Measurements from ENCODE around the gene PARP1. TPM values are rescaled to one million over a fixed set of nuclear protein-coding genes. Genes with fewer than 3 reads are reported as not detected.

The PARP1 gene
- total RNA-seq, 6 donors from 2014 or later, result 56.5 to 97.9 (median 76.7) TPM

DNA sequence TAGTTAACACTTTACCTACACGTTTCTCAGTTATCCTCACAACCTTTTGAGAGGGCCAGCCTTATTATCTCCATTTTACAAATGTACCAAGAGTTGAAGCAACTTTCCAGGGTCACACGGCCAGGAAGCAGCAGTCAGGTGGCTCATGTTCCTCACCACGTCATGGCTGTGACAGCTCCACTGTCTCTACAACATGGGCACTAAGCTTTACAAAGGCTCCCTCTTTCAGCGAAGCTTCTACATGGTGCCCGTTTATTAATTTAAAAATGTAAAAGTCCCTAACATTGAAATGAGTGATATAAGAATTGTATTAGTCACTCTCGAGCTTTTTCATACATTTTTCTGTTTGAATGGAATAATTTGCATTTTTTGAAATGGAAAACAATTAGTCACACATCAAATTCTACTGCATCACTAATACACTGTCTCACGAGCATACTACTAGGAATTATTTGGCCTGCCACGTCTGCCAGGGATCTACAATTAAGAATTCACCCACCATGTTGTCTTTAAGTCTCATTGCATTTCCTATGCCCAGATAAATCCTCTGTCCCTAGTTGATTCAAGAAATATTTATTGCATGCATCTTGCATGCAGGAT, 70.5 kb downstream of the PARP1 start:
- 62 to 70% methylated on average over 8 of the region's 8 CpGs for WGBS, 2 donors
- no peak for DNase-seq

DNA sequence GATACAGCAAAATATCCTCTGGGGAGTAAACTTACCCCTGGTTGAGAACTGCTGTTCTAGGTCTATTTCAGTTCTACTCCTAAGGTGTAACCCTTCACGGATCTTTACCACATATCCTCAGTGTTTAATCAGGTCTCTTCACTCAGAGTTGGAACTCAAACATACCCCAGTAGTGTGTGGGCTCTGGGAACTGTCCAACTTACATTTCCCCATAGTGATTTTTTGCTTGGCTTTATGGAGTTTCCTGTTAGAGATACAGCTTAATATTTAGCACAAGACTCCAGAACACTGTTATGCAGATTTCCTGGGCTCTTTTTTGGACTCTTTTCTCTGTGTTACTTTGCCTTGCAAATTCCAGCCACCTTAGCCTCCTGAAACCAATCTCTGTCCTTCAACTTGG, 72.2 kb downstream of the PARP1 start:
- H3K4me1 ChIP-seq, result peaks cover 0 to 8% (median 4%) of the 10 kb centered on the region in 4 donors
- no peak overlapping the region for H3K4me3 ChIP-seq
- DNase-seq, result no peak
- no peak for ATAC-seq (ENCODE audit: low FRiP score in 2 of 2)
- WGBS, 2 donors, result 57 to 59% methylated on average over 1 of the region's 1 CpG
- H3K27me3 ChIP-seq, result no peaks in the 10 kb centered on the region
- H3K27ac ChIP-seq, result no peak overlapping the region
- TF ChIP-seq EP300 (IDR thresholded peaks at IDR 0.05), result no peak
- TF ChIP-seq POLR2A (IDR thresholded peaks at IDR 0.05), result no peak
- no peak for TF ChIP-seq POLR2AphosphoS5 (IDR thresholded peaks at IDR 0.05)
- TF ChIP-seq, protein P1, sequence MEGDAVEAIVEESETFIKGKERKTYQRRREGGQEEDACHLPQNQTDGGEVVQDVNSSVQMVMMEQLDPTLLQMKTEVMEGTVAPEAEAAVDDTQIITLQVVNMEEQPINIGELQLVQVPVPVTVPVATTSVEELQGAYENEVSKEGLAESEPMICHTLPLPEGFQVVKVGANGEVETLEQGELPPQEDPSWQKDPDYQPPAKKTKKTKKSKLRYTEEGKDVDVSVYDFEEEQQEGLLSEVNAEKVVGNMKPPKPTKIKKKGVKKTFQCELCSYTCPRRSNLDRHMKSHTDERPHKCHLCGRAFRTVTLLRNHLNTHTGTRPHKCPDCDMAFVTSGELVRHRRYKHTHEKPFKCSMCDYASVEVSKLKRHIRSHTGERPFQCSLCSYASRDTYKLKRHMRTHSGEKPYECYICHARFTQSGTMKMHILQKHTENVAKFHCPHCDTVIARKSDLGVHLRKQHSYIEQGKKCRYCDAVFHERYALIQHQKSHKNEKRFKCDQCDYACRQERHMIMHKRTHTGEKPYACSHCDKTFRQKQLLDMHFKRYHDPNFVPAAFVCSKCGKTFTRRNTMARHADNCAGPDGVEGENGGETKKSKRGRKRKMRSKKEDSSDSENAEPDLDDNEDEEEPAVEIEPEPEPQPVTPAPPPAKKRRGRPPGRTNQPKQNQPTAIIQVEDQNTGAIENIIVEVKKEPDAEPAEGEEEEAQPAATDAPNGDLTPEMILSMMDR (IDR thresholded peaks at IDR 0.05), result no peak
- no peaks in the 10 kb centered on the region for H3K36me3 ChIP-seq
- H3K9me3 ChIP-seq, result no peaks in the 10 kb centered on the region

More for the DNA sequence above, 70.5 kb downstream of the PARP1 start:
- Histone ChIP-seq H3K4me1 (peaks cover 0 to 8% (median 4%) of the 10 kb centered on the region in 4 donors), H3K9me3 (no peaks in the 10 kb centered on the region), H3K36me3 (no peaks in the 10 kb centered on the region), H3K27me3 (no peaks in the 10 kb centered on the region), H3K27ac (no peak overlapping the region), H3K4me3 (no peak overlapping the region)
- ATAC-seq (ENCODE audit: low FRiP score in 2 of 2), result no peak
- TF ChIP-seq POLR2A (IDR thresholded peaks at IDR 0.05), result no peak

GRCh38 chr1:226332947-226333346, 74.9 kb downstream of the PARP1 start:
- WGBS, 2 donors, result 29 to 46% methylated on average over 2 of the region's 2 CpGs
- DNase-seq, result no peak
- H3K4me1 ChIP-seq, result peaks cover 0 to 8% (median 4%) of the 10 kb centered on the region in 4 donors
- no peaks in the 10 kb centered on the region for H3K9me3 ChIP-seq
- no peaks in the 10 kb centered on the region for H3K36me3 ChIP-seq
- ATAC-seq (ENCODE audit: low FRiP score in 2 of 2), result no peak
- no peaks in the 10 kb centered on the region for H3K27me3 ChIP-seq
- H3K27ac ChIP-seq, result no peak overlapping the region
- TF ChIP-seq POLR2AphosphoS5 (IDR thresholded peaks at IDR 0.05) (no peak), POLR2A (IDR thresholded peaks at IDR 0.05) (no peak), EP300 (IDR thresholded peaks at IDR 0.05) (no peak)
- TF ChIP-seq, protein P1 (IDR thresholded peaks at IDR 0.05), result no peak
- H3K4me3 ChIP-seq, result no peak overlapping the region

- 95 to 98% methylated on average over 3 of the region's 3 CpGs for WGBS, 2 donors
- peaks cover 0 to 8% (median 4%) of the 10 kb centered on the region in 4 donors for H3K4me1 ChIP-seq
- H3K27ac ChIP-seq, result no peak overlapping the region
- no peak for TF ChIP-seq POLR2AphosphoS5 (IDR thresholded peaks at IDR 0.05)
- H3K36me3 ChIP-seq, result no peaks in the 10 kb centered on the region
- no peak overlapping the region for H3K4me3 ChIP-seq
- H3K9me3 ChIP-seq, result no peaks in the 10 kb centered on the region
- ATAC-seq (ENCODE audit: low FRiP score in 2 of 2) (no peak), DNase-seq (no peak)
- H3K27me3 ChIP-seq, result no peaks in the 10 kb centered on the region
Observed at GRCh38 chr1:226329237-226329636, 78.7 kb downstream of the PARP1 start.

GRCh38 chr1:226327761-226328162, 80.1 kb downstream of the PARP1 start:
- H3K27ac ChIP-seq, result no peak overlapping the region
- no peaks in the 10 kb centered on the region for H3K9me3 ChIP-seq
- TF ChIP-seq POLR2AphosphoS5 (IDR thresholded peaks at IDR 0.05) (no peak), POLR2A (IDR thresholded peaks at IDR 0.05) (no peak), EP300 (IDR thresholded peaks at IDR 0.05) (no peak)
- TF ChIP-seq, protein P1 (IDR thresholded peaks at IDR 0.05), result no peak
- no peak for DNase-seq
- 51 to 53% methylated on average over 2 of the region's 2 CpGs for WGBS, 2 donors
- H3K4me1 ChIP-seq, result no peaks in the 10 kb centered on the region
- ATAC-seq (ENCODE audit: low FRiP score in 2 of 2), result no peak
- H3K4me3 ChIP-seq, result no peak overlapping the region
- no peaks in the 10 kb centered on the region for H3K36me3 ChIP-seq
- H3K27me3 ChIP-seq, result no peaks in the 10 kb centered on the region

DNA sequence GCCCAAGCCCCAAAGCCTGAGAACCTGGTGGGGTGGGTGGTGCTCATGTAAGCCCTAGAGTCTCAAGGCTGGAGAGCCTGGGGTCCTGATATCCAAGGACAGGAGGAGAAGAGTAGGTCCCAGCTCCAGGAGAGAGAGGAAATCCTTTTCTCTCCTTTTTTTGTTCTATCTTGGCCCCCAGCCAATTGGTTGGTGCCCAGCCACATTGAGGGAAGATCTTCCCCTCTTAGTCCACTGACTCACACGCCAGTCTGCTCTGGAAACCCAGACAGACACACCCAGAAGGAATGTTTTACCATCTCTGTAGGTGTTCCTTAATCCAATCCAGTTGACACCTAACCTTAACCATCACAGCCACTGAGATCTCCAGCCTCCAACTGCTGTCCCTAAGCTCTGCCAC, 82.7 kb downstream of the PARP1 start:
- WGBS, 2 donors, result 50 to 63% methylated on average over 1 of the region's 1 CpG
- DNase-seq, result no peak
- no peak for TF ChIP-seq POLR2A (IDR thresholded peaks at IDR 0.05)
- TF ChIP-seq, protein P1 (IDR thresholded peaks at IDR 0.05), result no peak
- TF ChIP-seq EP300 (IDR thresholded peaks at IDR 0.05), result no peak
- TF ChIP-seq POLR2AphosphoS5 (IDR thresholded peaks at IDR 0.05), result no peak
- H3K36me3 ChIP-seq, result no peaks in the 10 kb centered on the region
- no peaks in the 10 kb centered on the region for H3K27me3 ChIP-seq
- no peak for ATAC-seq (ENCODE audit: low FRiP score in 2 of 2)
- no peak overlapping the region for H3K27ac ChIP-seq
- no peaks in the 10 kb centered on the region for H3K4me1 ChIP-seq
- H3K9me3 ChIP-seq, result no peaks in the 10 kb centered on the region
- no peak overlapping the region for H3K4me3 ChIP-seq
